HG03280 (cell line): ENCODE results near the gene PRSS2.
A peak's percentile ranks its signal among the peaks of the same experiment; 100 is the strongest.
"Not testable (repeated sequence)": the region's sequence is repeated elsewhere in the genome, so short reads cannot be mapped to it uniquely, and the experiment has no call there.

Source experiments
- ATAC-seq: cut with Tn5 transposase; IDR thresholded peaks from one replicate; pipeline ENCODE4 v1.9.1; 2021; ENCODE audit warnings: mild to moderate bottlenecking, moderate library complexity; ENCODE audit not compliant: unreplicated experiment

Gene PRSS2

DNA sequence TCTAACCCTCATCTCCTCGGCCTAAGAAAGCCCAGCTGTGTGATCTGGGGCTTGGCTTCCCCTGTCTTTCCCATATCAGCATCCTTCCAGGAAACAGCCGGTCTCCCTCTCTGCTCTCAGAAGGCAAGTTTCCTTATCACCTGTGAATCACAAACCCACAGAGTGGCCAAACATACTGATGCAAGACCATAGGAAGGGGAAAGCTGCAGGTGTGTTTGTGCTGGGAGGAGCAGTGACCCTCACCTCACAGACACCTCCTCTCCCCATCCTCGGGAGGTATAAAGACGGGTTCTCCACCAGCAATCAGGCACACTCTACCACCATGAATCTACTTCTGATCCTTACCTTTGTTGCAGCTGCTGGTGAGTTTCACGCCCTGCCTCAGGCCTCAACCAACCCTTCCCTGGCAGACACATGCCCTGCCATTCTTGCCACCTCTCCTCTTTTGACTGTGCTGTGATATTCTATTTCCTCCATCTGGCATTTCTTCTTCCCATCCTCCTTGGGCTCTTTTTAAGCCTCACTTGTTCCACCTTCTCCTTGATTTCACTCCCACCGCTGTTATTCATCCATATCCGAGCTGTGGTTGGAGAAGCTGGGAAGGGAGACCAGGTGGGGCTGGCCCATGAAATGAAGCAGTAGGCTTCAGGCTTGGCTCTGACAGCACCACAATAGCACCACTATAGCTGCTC, at the start of gene PRSS2:
Gene PRSS2 (plus strand): TSS at position 310 of the 692 bp plus-strand sequence. CDS start 13 bp downstream, at position 323.
- ATAC-seq: no peak

DNA sequence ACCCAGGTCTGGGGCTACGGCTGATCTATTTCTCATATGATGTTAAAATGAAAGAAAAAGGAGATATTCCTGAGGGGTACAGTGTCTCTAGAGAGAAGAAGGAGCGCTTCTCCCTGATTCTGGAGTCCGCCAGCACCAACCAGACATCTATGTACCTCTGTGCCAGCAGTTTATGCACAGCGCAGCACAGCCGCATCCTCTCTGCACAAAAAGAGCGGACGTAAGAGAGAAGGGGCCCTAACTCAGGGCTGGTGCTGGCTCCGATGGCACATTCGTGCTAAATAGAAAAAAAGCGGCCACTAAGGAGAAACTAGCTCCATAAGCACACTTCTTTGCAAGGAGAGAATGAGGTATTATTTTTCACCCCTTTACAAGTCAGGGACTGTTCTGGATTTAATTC, 49.8 kb upstream of the PRSS2 start:
- ATAC-seq: no peak

DNA sequence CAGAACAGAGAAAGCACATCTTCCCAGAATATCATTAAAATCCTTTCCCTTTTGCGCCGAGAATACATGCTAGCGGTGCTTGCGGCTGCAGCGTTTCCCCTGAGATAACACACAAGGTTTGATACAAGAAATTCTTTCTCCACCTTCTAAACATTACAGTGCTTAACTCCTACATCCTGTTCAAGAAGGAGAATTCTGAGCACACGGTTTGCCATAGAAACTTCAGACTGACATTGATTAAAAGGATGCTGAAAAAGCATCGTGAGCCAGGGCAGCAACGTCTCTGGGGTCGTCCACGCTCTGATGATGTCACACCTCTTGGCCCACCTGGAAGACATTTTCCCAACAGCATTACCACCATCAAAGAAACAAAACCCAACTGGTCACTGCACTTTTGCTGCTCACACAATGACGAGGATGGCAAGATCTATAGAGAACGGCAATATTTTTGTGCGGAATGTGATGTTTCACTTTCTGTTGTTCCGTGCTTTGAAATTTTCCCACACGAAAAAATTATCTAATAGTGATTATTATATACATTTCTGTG, 48.4 kb upstream of the PRSS2 start:
- ATAC-seq: no peak

DNA sequence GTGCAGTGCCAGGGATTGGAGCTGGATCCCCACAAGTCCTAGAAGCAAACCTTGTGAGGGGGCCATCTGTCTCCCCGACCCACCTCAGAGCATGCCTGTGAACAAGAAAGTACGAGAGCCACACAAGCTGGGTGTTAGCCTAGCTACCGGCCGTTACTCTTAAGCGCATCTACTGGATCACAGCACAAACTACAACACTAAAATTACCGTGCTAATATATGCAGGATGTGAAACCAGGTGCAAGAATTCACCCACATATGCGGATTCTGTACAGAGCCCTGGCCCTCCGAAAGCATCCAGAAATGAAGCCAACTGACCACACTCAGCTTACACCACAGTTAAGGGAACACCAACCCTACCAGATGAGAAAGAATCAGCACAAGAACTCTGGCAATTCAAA, 37.5 kb upstream of the PRSS2 start:
- ATAC-seq: no peak

DNA sequence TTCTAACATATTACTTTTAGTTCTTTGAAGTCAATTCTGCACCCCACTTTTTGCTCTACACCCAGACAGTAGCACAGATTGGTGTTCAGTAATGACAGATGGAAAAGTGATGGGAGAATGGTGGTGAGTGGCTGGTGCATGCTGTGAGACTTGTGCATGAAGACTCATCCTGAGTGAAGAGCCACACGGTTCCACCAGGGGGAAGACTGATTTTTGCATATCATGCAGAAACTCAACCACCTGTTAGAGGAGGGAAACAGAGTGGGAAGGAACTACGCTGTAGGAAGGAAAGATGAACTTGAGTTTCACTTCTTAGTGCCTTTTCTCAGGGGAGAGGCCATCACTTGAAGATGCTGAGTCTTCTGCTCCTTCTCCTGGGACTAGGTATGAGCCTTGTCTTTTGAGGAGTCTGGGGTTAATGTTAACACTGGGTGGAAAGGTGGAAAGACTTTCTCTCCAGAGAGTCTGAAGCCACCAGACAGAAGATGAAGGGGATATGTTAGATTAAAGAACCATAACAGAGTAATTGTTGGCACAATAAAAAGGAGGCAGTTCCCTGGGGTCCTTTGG, 30.8 kb upstream of the PRSS2 start:
- ATAC-seq: peak; percentile 88

DNA sequence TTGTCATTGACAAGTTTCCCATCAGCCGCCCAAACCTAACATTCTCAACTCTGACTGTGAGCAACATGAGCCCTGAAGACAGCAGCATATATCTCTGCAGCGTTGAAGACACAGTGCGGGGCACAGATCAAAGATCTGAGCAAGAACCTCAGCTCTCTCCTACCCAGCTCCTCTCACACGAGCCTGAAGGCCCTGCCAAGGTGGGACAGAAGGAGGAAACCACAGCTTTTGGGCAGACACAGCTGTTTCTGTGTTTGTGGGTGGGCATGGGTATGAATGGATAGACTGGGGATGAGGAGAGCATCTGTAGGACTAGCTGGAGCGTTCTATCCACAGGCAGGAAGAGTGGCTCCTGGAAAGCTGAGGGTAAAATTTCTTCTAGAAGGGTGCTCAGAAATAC, 30.0 kb upstream of the PRSS2 start:
- no peak for ATAC-seq

DNA sequence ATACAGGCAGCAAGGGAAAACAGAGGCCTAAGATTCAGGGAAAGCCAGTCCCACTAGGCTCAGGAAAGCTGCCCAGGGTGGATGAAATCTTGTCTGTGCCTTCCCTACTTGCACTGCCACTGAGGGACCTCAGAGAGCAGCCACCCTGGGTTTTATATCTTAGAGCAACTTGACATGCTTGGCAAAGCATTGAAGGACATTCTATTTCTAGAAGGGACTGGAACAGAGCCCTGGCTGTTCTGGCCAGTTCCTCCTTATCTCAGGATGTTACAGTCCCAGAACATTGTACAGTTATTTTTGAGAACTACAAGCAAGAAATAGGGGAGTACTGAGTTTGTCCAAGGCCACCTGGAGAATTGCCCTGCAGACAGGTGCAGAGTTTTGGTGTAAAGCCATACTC, 28.8 kb upstream of the PRSS2 start:
- ATAC-seq: not testable (repeated sequence)

DNA sequence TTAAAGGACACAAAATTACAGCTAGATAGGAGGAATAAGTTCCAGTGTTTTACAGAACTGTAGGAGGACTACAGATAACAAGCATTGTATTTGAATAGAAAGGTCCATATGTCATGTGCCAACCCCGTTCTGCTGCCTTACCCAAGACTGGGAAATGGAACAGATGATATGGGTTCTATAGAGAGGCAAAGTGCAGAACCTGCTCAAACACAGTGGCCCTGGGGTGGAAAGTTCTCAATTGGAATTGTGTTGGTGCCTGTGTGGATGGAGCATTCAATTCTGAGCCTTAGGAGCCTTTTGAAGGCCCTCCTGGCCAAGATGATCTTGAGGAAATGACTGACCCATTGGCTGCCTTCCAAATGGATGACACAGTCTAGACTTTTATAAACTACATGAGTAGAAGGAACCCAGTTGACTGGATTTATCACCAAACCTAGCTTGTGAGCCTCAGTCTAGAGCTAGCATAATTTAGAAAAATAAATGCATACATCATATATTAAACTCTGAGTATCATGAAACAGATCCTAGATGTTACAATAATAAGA, 25.6 kb upstream of the PRSS2 start:
- ATAC-seq: no peak

DNA sequence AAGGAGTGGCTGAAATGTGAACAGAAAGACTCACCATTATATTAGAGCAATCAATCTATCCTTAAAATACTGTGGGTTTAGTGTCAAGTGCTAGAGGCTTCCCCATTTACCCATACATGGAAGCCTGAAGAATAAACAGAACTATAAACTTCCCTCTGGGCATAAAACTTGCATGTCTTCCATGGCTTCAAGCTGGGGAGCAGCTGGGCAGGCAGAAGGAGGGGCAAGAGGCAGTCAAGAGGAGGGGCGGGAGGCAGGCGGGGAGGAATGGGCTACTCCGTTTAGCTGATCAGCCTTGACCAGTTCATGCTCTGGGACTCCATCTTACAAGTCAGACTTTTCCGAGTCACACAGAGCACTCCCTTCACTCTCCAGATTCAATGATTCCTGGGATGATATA, 25.0 kb upstream of the PRSS2 start:
- no peak for ATAC-seq

DNA sequence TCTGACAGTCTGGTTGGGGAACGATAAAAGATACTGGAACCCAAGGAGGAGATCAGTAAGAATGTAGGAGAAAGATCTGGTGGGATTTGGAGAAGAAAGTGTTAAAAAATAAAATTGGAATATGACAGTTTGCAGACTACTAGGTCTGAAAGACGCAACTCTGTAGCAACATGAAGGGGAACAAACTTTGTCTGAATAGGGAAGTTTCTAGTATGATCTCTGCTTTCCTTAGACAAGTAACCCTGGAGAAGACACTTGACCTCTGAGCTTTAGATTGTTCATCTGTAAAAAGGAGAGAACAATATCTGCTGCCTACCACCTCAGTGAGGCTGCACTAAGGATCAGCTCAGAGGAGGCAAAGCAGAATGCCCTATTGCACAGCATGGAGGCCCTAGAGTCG, 24.5 kb upstream of the PRSS2 start:
- no peak for ATAC-seq

DNA sequence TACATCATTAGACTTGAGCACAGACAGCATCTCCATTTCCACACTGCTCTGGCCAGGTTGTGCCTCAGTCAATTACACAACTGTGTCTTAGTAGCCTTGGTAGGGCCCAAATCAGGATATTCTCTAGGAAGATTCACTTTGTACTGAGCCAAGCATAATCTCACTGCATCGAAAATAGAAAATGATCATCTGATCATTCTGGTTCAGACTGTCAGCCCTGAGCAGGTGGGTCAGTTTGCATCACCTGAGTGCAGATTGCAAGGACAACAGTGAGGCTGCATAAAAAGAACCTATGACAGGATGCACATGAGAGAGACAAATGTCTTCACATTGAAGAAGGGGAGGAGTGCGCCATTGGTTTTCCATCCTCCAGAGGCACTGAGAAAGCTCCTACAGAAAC, 22.4 kb upstream of the PRSS2 start:
- not testable (repeated sequence) for ATAC-seq

DNA sequence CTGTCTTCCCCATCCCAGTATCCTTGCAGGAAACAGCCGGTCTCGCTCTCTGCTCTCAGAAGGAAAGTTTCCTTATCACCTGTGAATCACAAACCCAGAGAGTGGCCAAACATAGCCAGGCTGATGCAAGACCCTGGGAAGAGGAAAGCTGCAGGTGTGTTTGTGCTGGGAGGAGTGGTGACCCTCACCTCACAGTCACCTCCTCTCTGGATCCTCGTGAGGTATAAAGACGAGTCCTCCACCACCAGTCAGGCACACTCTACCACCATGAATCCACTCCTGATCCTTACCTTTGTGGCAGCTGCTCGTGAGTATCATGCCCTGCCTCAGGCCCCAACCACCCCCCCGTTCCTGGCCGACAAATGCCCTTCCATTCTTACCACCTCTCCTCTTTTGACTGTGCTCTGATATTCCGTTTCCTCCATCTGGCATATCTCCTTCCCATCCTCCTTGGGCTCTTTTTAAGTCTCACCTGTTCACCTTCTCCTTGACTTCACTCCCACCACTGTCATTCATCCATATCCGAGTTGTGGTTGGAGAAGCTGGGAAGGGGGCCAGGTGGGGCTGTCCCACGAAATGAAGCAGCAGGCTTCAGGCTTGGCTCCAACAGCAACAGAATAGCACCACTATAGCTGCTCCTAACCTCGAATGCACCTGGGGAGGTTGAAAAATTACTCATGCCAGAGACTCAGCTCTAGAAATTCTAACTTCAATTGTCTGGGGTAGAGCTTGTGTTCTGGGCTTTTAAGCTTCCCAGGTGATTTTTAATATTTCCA, 21.4 kb upstream of the PRSS2 start, which contains the start of gene PRSS1:
Gene PRSS1 (plus strand): TSS at position 255 of the 776 bp plus-strand sequence. CDS start 13 bp downstream, at position 268.
- no peak for ATAC-seq

DNA sequence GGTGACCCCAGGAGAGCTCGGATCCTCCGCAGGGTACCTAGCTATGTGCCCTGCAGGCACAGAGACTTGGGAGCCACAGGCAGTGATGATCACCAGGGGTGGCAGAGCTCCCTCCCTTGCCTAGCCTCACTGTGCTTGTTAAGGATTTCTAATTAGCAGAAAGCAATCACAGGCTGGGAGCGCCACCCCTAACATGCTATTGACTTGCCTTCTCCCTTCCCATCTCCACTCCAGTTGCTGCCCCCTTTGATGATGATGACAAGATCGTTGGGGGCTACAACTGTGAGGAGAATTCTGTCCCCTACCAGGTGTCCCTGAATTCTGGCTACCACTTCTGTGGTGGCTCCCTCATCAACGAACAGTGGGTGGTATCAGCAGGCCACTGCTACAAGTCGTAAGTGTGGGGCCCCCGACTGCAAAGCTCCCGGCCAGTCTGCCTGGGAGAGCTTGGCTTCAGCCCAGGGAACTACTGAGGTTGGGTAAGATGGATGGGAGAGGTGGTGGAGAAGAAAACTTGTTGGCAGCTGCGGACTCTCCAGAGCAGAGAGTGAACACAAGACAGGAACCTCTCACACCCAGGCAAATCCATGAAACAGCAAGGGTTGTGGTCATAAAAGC, 20.3 kb upstream of the PRSS2 start:
- no peak for ATAC-seq

DNA sequence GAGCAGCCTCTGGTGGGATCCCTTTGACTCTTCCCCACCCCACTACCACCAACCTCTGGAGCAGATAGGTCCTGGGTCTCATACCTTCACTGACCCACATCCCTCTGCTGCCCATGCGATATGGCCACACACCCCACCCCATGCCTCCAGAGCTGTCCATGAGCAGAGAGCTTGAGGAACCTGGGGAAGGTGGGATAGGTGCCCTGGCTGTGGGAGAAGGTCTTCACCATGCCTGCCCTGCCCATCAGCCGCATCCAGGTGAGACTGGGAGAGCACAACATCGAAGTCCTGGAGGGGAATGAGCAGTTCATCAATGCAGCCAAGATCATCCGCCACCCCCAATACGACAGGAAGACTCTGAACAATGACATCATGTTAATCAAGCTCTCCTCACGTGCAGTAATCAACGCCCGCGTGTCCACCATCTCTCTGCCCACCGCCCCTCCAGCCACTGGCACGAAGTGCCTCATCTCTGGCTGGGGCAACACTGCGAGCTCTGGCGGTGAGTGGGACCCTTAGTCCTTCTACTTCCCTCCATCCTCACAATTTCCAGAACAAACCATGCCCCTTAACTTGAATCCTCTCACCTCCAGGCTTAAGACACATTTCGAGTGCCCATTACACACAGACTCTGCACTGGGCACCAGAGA, 19.1 kb upstream of the PRSS2 start:
- not testable (repeated sequence) for ATAC-seq

DNA sequence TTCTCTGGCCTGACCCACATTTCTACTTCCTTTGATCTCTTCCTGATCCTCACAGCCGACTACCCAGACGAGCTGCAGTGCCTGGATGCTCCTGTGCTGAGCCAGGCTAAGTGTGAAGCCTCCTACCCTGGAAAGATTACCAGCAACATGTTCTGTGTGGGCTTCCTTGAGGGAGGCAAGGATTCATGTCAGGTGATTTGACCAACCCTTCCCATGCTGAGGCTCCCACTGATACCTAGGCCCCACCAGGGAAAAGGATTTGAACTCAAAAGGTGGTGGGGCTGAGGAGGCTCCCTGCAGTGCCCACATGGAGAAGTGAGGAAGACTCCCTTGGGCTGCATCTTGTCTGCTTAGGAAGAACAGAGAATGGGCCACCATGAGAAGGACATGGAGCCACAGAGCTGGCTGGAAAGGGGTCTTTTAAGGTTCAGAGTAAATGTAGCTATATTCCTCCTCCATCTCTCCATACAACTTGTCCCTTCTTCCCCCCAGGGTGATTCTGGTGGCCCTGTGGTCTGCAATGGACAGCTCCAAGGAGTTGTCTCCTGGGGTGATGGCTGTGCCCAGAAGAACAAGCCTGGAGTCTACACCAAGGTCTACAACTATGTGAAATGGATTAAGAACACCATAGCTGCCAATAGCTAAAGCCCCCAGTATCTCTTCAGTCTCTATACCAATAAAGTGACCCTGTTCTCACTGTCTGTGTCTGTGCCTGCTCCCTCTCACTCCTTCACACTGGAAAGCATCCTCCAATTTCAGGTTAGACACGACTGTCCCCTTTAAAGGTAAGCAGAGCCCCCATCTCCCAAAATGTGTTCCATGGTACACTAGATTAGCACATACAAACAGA, 18.2 kb upstream of the PRSS2 start:
- ATAC-seq: no peak

DNA sequence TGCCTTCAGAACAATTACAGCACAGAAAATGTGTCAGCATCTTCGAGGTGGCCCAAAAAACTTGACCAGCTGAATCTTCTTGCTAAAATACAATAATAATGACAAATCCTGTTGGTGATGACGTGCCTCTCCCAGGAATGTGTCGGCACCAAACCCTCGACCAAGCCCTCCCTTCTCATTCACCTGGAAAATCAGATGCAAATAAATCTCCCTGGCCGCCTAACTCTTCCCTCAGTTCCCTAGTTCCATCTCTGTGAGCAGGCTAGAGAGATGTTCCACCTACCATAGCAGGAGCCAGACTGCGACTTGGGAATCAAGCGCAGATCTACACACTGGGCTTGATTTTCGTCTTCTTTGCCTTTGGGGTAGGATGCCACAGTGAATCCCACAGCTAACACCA, 17.4 kb upstream of the PRSS2 start:
- ATAC-seq: no peak

DNA sequence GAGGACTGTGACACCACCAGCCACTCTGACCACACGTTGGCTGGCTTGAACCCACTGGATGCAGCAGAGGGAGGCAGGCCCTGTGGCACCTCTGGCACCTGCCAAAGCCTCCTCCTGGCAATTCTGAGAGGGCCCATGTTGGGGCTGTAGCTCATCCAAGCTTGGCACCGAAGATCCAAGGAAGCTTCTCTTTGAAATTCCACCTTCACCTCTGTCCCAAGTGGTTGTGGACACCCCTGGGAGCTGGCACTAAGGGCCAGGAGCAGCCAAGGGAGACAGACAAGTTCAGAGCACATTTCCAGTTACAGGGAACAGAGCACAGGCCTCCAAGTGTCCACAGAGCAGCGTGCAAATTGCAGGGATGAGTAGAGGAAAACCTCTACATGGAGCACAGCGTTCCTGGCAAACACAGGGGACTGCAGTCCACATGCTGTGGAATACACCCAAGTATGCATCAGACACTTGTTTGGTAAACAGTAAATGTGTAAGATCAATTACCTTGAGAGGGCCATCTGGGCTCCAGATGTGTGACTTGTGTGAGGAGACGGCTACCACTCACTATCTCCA, 16.8 kb upstream of the PRSS2 start:
- ATAC-seq: not testable (repeated sequence)

DNA sequence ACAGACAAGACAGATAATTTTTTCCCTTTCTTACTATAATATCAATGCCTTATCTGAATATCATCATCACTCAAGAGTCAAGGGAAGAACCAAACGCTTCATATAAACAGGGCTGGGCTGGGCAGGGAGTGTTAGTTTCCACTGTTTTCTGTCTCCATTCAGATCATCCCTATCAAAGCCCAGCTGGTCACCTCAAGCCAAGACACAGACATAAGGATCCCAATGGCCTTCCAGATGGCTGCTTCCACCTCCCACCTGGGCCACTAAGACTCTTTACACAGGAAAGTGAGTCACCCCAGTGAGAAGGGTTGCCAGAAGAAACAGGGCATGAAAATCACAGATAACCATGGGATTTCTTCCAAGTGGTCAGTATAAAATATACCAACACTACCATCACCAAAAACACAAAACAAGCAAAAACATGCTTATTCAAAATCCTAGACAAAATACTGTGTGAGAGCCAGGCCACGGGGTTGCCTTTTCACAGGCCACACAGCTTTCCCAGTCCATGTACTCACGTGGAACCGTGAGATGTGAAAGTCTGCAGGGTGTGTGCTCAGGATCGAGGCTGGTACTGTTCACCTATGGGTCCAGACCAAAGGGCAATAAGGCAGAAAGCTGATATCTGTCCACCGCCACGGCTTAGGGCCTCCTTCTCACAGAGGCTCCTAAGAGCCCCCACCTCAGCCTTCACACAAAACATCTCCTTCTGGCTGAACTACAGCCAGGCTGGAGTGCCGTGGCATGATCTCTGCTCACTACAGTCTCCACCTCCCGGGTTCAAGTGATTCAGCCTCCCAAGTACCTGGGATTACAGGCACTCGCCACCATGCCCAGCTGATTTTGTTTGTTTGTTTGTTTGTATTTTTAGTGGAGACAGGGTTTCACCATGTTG, 15.8 kb upstream of the PRSS2 start:
- ATAC-seq: no peak
